ENCODE results near the gene NVL. TPM values are rescaled to one million over a fixed set of nuclear protein-coding genes. Genes with fewer than 3 reads are reported as not detected.

NVL gene
- total RNA-seq, 1 donor from 2014 or later, result 101 TPM

DNA sequence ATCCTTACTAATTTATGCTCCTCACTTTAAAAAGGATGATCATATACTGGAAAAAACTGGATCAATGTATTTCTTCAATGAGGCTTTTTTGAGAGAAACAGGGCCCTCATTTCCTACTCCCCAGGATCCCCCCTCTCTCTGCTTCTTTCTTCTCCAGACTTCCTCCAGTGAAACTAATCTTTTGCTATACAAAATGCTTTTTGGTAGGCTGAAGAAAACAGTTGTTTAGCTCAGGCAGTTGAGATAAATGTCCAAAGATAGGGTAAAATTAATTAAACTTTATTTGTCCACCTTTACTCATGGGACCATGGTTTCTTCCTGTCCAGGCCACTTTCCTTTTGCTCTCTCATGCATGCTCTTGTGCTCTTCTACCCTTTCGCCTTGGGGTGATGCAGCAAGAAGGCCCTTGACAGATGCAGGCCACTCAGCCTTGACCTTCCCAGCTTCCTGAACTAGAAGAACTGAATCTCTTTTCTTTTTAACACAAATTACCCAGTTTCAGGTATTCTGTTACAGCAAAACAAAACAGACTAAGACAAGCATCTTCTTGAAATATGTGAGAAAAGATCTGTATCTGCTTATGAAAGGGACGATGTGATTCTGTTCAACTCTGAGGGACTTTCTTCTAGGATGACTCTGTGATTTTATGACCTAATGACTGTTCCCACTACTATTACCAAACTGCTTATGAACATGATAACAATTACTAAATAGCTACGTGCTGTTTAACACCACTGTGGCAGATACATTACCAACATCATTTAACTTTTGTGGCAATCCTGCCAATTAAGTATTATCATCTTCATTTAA is 63.7 kb downstream of the NVL start:
- Histone ChIP-seq H3K9ac (no peak overlapping the region), H3K27ac (no peak overlapping the region), H3K4me2 (no peak overlapping the region), H3K4me3 (no peak overlapping the region), H2AFZ (replicated peaks) (no peak overlapping the region), H3F3A (ENCODE audit: low read depth) (no peaks in the 10 kb centered on the region), H3K9me3 (ENCODE audit: low read depth) (no peaks in the 10 kb centered on the region), H3K27me3 (no peaks in the 10 kb centered on the region), H3K4me1 (no peaks in the 10 kb centered on the region), H3K36me3 (no peaks in the 10 kb centered on the region), H3K79me2 (ENCODE audit: low read depth) (no peaks in the 10 kb centered on the region), H4K20me1 (ENCODE audit: low read depth) (no peaks in the 10 kb centered on the region)
- Mint-ChIP-seq H3K4me3 (no peak overlapping the region), H3K27me3 (ENCODE audit: insufficient read depth, low read depth) (no peaks in the 10 kb centered on the region), H3K9me3 (no peaks in the 10 kb centered on the region), H3K4me1 (no peaks in the 10 kb centered on the region), H3K36me3 (peaks cover 19% of the 10 kb centered on the region), H3K27ac (no peak overlapping the region)
- no peak for TF ChIP-seq CTCF (IDR thresholded peaks at IDR 0.05)
- no peak for TF ChIP-seq EZH2 (IDR thresholded peaks at IDR 0.05)
- no peak for TF ChIP-seq EZH2phosphoT487 (IDR thresholded peaks at IDR 0.05)
- no peak for DNase-seq (ENCODE audit: low spot score)

DNA sequence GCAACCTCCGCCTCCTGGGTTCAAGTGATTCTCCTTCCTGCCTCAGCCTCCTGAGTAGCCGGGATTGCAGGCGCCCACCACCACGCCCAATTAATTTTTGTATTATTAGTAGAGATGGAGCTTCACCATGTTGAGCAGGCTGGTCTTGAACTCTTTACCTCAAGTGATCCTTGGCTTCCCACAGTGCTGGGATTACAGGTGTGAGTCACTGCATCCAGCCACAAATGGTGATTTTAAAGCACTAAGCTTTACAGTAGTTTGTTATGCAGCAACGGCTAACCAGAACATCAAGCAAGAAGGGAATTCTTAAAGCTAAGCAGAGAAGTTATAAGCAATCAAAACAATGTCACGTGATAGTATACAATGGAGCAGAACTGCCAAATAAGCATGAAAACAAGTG is 65.7 kb downstream of the NVL start:
- Mint-ChIP-seq H3K27ac (no peak overlapping the region), H3K4me3 (no peak overlapping the region), H3K36me3 (peaks cover 21% of the 10 kb centered on the region), H3K27me3 (ENCODE audit: insufficient read depth, low read depth) (no peaks in the 10 kb centered on the region), H3K9me3 (no peaks in the 10 kb centered on the region), H3K4me1 (no peaks in the 10 kb centered on the region)
- Histone ChIP-seq H3K4me1 (no peaks in the 10 kb centered on the region), H3K9me3 (ENCODE audit: low read depth) (no peaks in the 10 kb centered on the region), H4K20me1 (ENCODE audit: low read depth) (no peaks in the 10 kb centered on the region), H3F3A (ENCODE audit: low read depth) (no peaks in the 10 kb centered on the region), H3K36me3 (no peaks in the 10 kb centered on the region), H3K27me3 (no peaks in the 10 kb centered on the region), H3K9ac (no peak overlapping the region), H3K27ac (no peak overlapping the region), H3K79me2 (ENCODE audit: low read depth) (no peaks in the 10 kb centered on the region), H2AFZ (replicated peaks) (no peak overlapping the region), H3K4me2 (no peak overlapping the region), H3K4me3 (no peak overlapping the region)
- TF ChIP-seq EZH2phosphoT487 (IDR thresholded peaks at IDR 0.05), result no peak
- no peak for TF ChIP-seq CTCF (IDR thresholded peaks at IDR 0.05)
- TF ChIP-seq EZH2 (IDR thresholded peaks at IDR 0.05), result no peak
- no peak for DNase-seq (ENCODE audit: low spot score)

- Histone ChIP-seq H3K4me3 (no peak overlapping the region), H3K27me3 (no peaks in the 10 kb centered on the region), H3K9ac (no peak overlapping the region), H3K9me3 (ENCODE audit: low read depth) (no peaks in the 10 kb centered on the region), H3K79me2 (ENCODE audit: low read depth) (no peaks in the 10 kb centered on the region), H3F3A (ENCODE audit: low read depth) (peaks cover 9% of the 10 kb centered on the region), H2AFZ (replicated peaks) (no peak overlapping the region), H3K36me3 (no peaks in the 10 kb centered on the region), H3K4me2 (no peak overlapping the region), H4K20me1 (ENCODE audit: low read depth) (no peaks in the 10 kb centered on the region), H3K27ac (no peak overlapping the region), H3K4me1 (no peaks in the 10 kb centered on the region)
- H3K9me3 Mint-ChIP-seq, result no peaks in the 10 kb centered on the region
- H3K27ac Mint-ChIP-seq, result no peak overlapping the region
- no peak for DNase-seq (ENCODE audit: low spot score)
- no peak for TF ChIP-seq EZH2 (IDR thresholded peaks at IDR 0.05)
- TF ChIP-seq EZH2phosphoT487 (IDR thresholded peaks at IDR 0.05), result no peak
- no peak for TF ChIP-seq CTCF (IDR thresholded peaks at IDR 0.05)
- H3K4me1 Mint-ChIP-seq, result no peaks in the 10 kb centered on the region
- no peak overlapping the region for H3K4me3 Mint-ChIP-seq
- H3K27me3 Mint-ChIP-seq (ENCODE audit: insufficient read depth, low read depth), result no peaks in the 10 kb centered on the region
- peaks cover 24% of the 10 kb centered on the region for H3K36me3 Mint-ChIP-seq
Measured at GRCh38 chr1:224262373-224263054, 67.5 kb downstream of the NVL start.

Measured in neural progenitor cell (in vitro differentiated cells).